H54 (cell line): ENCODE results near the gene USP27X.

Experiments used
- DNase-seq: peaks from one replicate; pipeline ENCODE4 v3.0.0; 2011; ENCODE audit warnings: low spot score, mixed read lengths; ENCODE audit not compliant: insufficient read length
- FAIRE-seq: peaks from 3 replicates; lab custom pipeline; 2011; peaks lifted over from hg19 to GRCh38; lab: Jason Lieb, UNC
- POLR2A ChIP-seq: IDR thresholded peaks from 2 replicates; pipeline ENCODE4 v1.6.1; 2011; ENCODE audit warnings: low read depth, mild to moderate bottlenecking, low read length

The USP27X gene

DNA sequence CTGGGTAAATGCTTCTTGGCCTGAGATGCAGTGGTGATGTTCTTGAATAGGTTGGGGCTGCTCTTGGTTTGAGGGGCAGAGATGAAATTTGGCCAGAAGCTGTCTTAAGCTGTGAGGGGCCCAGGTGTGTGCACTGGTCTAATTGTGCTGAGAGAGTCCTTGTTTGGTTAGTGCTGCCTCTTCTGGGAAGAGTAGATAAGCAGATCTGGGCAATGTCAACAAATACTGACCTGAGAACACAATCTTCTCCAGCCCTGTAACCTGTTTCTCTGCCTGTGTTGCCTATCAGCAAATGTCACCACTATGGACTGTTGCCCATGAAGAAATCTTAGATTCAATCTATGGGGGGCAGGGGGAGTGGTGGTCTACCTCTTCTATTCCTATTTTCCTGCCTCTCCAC lies 17.2 kb upstream of the USP27X start:
- no peak for TF ChIP-seq POLR2A
- FAIRE-seq (no peak), DNase-seq (no peak)

DNA sequence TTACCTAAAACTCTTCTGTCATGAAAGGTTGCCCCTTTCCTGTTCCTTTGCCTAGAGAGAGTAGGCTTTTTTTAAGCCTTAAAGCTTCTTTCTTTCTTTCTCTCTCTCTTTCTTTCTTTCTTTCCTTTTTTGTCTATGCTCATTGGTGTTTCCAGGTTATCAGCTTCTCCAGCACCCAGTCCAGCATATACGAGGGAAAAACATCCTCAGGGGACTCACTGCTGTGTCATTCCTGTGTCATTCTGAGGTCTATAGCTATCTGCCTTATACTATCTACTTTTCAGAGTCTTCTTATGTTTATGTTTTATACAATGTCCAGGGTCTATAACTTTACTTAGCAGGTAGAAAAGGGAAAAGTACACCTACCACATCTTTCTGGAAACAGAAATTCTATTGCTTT lies 10.5 kb upstream of the USP27X start:
- no peak for DNase-seq
- no peak for TF ChIP-seq POLR2A
- no peak for FAIRE-seq

DNA sequence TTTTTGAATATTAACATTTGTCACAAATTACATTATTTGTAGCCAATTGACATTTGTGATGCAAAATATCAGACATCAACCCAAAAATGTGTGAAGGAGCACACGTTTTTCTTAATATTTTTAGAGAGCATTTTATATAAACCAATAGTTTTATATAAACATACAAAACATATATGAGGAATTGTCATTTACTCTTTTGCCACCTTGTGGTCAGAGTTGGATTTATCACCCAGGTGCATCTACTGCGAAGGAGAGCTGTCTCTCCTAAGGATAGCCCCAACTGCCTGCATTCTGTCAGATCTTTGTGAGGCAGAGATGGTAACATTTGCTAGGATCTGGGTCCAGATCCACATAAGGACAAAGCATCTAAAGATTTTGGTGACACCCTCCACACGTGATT lies 2.5 kb upstream of the USP27X start:
- FAIRE-seq = no peak
- no peak for TF ChIP-seq POLR2A
- peak; percentile 4 for DNase-seq

DNA sequence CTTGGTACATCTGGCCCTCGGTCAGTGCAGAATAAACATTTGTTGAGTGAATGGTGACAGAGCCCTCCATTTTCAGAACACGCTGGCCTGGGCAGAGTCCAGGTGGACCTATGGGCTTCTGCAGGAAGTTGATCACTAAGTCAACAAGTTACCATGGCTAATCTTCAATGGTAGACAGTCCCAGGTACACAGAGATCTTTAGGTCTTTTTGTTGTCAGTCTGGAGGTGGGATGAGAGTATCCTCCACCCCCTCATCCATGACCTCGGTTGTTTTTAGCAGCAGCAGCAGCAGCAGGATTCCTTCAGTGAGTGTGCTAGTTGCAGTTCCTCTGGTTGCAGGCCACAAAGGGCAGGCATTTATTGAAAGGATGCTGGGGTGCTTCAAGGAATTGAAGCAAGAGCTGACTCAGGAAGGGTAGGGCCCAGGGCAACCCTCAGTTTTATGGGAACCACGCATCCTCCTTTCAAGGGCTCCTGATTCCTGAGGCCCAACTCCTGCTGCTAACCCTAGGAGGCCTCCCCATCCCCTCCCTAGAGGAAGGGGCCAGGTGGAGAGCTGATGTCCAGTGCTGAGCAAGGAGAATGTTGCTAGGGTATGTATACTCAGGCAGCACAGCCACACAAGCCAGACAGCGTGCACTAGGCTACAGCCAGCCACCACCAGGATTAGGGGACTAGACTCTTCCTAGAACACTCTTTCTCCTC lies 1.7 kb upstream of the USP27X start:
- no peak for FAIRE-seq
- DNase-seq = no peak
- TF ChIP-seq POLR2A = no peak

DNA sequence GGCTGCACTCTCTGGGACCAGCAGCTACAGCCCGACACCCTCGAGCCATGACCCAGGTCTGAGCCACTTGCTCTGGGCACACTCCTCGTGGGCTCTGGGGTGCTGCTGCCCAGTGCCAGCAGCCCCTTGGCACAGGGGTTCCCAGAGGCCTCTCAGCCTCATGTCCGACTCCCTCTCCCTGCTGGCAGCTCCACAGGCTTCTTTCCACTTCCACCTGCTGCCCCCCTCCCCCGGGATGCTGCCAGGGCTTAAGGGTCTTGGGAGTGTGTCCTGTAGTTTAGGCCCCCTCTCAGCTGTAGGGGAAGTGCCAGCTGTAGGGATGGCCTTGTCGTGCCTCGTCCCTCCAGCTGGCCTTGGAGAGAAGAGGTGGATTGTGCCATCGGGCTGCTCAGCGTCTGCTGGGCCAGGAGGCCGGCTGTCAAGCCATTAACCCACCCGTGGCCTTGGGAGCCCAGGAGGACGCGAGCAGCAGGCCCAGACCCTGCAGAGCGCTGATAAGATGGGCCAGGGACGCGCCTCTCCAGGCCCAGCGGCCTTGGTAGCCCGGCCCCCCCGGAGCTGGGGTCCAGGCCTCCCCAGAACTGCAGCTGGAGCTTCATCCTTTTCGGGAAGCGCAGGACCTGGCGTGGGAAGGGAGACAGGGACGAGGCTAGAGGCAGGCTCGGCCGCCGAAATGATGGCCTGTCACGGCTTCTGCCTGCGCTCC lies 1.0 kb upstream of the USP27X start:
- DNase-seq = no peak
- no peak for FAIRE-seq
- TF ChIP-seq POLR2A = no peak

DNA sequence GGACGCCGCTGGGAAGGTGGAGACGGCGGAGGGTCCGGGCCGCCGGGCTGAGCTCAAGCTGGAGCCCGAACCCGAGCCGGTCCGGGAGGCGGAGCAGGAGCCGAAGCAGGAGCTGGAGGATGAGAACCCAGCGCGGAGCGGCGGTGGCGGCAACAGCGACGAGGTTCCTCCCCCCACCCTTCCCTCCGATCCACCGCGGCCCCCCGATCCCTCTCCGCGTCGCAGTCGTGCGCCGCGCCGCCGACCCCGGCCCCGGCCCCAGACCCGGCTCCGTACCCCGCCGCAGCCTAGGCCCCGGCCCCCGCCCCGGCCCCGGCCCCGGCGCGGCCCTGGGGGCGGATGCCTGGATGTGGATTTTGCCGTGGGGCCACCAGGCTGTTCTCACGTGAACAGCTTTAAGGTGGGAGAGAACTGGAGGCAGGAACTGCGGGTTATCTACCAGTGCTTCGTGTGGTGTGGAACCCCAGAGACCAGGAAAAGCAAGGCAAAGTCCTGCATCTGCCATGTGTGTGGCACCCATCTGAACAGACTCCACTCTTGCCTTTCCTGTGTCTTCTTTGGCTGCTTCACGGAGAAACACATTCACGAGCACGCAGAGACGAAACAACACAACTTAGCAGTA lies 483 bp downstream of the USP27X start:
- no peak for TF ChIP-seq POLR2A
- FAIRE-seq (no peak), DNase-seq (no peak)

DNA sequence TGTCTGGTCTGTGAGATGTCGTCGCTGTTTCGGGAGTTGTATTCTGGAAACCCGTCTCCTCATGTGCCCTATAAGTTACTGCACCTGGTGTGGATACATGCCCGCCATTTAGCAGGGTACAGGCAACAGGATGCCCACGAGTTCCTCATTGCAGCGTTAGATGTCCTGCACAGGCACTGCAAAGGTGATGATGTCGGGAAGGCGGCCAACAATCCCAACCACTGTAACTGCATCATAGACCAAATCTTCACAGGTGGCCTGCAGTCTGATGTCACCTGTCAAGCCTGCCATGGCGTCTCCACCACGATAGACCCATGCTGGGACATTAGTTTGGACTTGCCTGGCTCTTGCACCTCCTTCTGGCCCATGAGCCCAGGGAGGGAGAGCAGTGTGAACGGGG lies 1.4 kb downstream of the USP27X start:
- no peak for TF ChIP-seq POLR2A
- DNase-seq (no peak), FAIRE-seq (no peak)

DNA sequence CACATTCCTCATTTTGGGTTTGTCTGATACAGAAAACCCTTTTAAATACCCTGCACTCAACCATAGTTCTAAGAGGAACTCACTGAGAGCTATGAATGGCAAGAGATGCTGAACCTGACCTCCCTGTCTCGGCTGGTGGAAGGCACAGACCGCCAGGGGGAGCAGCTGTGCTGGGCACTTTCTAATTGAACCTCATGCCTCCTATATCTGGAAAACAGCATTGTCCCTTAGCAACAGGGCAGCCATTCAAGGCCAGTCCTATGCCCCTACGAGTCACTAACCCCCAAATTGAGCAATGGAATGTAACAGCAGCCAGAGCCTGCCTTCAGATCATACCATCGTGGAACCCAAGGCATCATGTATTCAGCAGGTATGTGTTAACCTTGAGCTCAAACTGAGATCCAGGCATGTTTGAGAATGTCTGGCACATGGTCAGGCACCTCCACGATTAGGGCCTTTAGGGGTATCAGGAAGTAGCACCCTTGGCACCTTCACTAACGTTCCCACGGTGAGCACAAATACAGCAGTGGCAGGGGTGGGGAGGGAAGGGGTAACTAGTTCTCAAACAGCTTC lies 5.1 kb downstream of the USP27X start:
- TF ChIP-seq POLR2A = no peak
- DNase-seq (peak; percentile 4), FAIRE-seq (no peak)

DNA sequence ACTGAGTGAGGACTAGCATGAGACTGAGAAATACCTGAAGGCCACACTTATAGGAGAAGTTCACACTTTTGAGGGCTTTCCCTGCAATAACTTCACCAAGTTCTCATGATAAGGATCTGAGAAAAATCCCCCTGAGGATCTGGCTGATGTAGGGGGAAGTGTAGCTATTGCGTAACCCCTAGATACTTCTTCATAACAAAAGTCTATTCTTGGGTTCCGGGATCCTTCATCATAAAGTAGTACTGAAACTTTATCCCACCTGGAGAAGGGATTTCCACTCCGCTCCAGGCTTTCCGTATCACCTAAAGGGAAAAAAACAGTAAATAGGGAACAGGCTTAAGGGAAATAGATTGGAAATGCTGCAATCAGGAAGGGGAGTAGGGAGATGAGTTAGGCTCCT lies 13.3 kb downstream of the USP27X start:
- no peak for FAIRE-seq
- no peak for TF ChIP-seq POLR2A
- no peak for DNase-seq

DNA sequence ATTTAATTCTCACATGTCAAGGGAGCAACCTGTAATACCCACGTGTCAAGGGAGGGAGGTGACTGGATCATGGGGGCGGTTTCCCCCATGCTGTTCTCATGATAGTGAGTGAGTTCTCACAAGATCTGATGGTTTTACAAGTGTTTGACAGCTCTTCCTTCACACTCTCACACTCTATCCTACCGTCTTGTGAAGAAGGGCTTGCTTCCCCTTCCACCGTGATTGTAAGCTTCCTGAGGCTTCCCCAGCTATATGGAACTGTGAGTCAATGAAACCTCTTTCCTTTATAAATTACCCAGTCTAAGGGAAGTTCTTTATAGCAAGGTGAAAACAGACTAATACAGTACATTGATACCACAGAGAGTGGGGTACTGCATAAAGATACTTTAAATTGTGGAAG lies 17.7 kb downstream of the USP27X start:
- DNase-seq (no peak), FAIRE-seq (no peak)
- no peak for TF ChIP-seq POLR2A

DNA sequence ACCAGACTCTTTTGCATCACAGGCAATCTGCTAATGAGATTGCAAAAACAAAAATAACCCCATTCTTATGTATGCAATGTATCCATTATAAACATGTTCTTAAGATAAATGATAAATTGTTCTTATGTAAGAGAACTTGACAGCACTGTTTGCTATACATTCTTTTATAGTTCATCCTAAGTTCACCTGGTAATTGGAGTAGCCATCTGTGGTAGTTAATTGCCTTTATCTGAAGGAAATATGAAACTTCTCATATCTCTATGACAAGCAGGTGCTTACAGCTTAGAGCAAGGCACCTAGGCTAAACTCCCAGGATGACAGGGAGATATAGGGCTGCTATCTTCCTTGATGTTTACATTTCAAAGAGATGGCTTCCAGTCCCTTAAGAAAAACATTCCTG lies 21.8 kb downstream of the USP27X start:
- no peak for DNase-seq
- FAIRE-seq = no peak
- no peak for TF ChIP-seq POLR2A

DNA sequence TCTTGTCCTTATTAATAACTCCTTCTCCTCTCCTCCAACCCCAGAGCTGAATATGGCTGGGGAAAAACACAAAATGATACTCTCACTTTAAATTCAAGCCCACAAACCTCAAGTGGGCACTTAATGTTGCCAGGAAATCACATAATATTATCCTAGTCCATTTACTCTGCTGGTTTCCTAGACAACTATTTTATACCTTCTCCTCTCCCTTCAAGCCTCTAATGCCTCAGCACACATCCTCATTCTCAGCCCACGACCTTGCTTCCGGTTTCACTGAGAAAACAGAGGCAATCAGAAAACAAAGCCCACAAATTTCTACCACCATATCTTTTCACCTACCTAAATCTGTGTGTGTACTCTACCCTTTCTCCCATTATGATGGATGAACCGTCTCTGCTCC lies 31.1 kb downstream of the USP27X start:
- DNase-seq = no peak
- no peak for TF ChIP-seq POLR2A
- no peak for FAIRE-seq

DNA sequence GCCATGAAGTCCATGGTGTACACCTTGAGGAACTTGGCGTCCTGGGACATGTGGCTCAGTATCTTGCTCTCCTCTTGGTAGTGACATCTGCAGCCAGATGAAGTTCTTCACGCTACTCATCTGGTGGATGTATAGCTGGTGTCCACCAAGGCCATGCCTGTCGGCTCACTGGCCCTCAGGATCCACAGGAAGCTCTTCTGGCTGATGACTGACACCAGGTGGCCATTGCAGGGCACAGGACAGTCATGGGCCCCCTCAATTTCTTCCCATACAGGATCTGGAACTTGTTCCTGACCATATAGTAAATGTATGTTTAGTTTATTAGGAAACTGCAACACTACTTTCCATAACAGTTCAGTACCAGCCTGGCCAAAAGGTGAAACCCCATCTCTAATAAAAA lies 32.8 kb downstream of the USP27X start:
- no peak for DNase-seq
- FAIRE-seq = no peak
- TF ChIP-seq POLR2A = no peak

DNA sequence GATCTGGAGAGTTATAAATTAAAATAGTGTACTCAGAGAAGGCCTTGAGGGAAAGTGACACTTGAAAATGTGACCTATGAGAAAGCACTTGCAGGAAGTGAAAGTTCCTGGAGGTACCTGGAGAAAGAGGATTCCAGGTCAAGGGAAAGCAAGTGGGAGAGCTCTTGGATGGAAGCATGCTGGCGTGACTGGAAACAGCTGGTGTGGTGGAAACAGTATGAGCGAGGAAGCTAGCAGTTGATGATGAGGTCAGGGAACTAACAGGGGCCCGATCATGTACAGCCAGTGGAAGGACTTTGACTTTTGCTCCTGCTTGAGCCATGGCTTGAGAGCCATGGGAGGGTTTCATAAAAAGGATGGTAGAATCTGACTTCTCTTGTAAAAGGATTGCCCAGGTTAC lies 33.6 kb downstream of the USP27X start:
- DNase-seq (no peak), FAIRE-seq (no peak)
- no peak for TF ChIP-seq POLR2A
